Progenitor cell of endocrine pancreas (in vitro differentiated cells): ENCODE measurements around the gene NELFA. TPM values are rescaled to one million over a fixed set of nuclear protein-coding genes. Genes with fewer than 3 reads are reported as not detected.
"Not testable (repeated sequence)": the region's sequence is repeated elsewhere in the genome, so short reads cannot be mapped to it uniquely, and the experiment has no call there.

Source experiments
- DNase-seq: peaks from one replicate; pipeline ENCODE4 v3.0.0; 2021; ENCODE audit warnings: low spot score; ENCODE audit not compliant: unreplicated experiment
- H3K27ac Mint-ChIP-seq: 2 replicates; pipeline ENCODE4 v1.8.0; 2021; ENCODE audit warnings: mild to moderate bottlenecking, moderate library complexity, mixed read lengths
- H3K27me3 Mint-ChIP-seq: 2 replicates; pipeline ENCODE4 v1.8.0; 2021; ENCODE audit warnings: mixed read lengths
- H3K36me3 Mint-ChIP-seq: 2 replicates; pipeline ENCODE4 v1.8.0; 2022; ENCODE audit warnings: mixed read lengths; ENCODE audit not compliant: insufficient read depth
- H3K4me1 Mint-ChIP-seq: 2 replicates; pipeline ENCODE4 v1.8.0; 2021; ENCODE audit warnings: low read depth, mixed read lengths
- H3K4me3 Mint-ChIP-seq: 2 replicates; pipeline ENCODE4 v1.8.0; 2021; ENCODE audit warnings: low read depth, mild to moderate bottlenecking, moderate library complexity, mixed read lengths
- H3K9me3 Mint-ChIP-seq: 2 replicates; pipeline ENCODE4 v1.8.0; 2021; ENCODE audit warnings: low read depth, mixed read lengths
- CTCF ChIP-seq: fragments of 200-600 bp; sonication (generic); IDR thresholded peaks from one replicate; pipeline ENCODE4 v1.5.0; 2021; ENCODE audit warnings: antibody characterized with exemption, mild to moderate bottlenecking; ENCODE audit not compliant: unreplicated experiment
- total RNA-seq: library from RNA; stranded (reverse); gene quantifications from 2 replicates; pipeline ENCODE4 v1.2.1, GENCODE V29; 2021

Gene NELFA
- total RNA-seq, 1 donor from 2014 or later = 52.5 TPM

- no peak for TF ChIP-seq CTCF
- Mint-ChIP-seq H3K36me3 (peaks cover 47% of the 10 kb centered on the region), H3K27me3 (no peaks in the 10 kb centered on the region), H3K4me1 (peaks cover 8% of the 10 kb centered on the region), H3K9me3 (peaks cover 17% of the 10 kb centered on the region), H3K4me3 (no peak overlapping the region), H3K27ac (no peak overlapping the region)
- no peak for DNase-seq
Observed at GRCh38 chr4:1994938-1995337, 13.8 kb downstream of the NELFA start.

GRCh38 chr4:1993718-1994516 lies 14.9 kb downstream of the NELFA start:
- not testable (repeated sequence) for H3K4me3 Mint-ChIP-seq, DNase-seq, H3K27me3 Mint-ChIP-seq, H3K9me3 Mint-ChIP-seq, H3K4me1 Mint-ChIP-seq
- H3K36me3 Mint-ChIP-seq = peaks cover 37% of the 10 kb centered on the region
- peak overlapping the region; percentile 59 for H3K27ac Mint-ChIP-seq

GRCh38 chr4:1993169-1993516 lies 15.6 kb downstream of the NELFA start:
- H3K36me3 Mint-ChIP-seq = peaks cover 31% of the 10 kb centered on the region
- H3K27me3 Mint-ChIP-seq = no peaks in the 10 kb centered on the region
- no peak overlapping the region for H3K4me3 Mint-ChIP-seq

GRCh38 chr4:1992468-1993168 lies 16.2 kb downstream of the NELFA start:
- no peak for DNase-seq
- TF ChIP-seq CTCF = peak; percentile 8
- Mint-ChIP-seq H3K36me3 (peaks cover 26% of the 10 kb centered on the region), H3K27ac (no peak overlapping the region), H3K27me3 (no peaks in the 10 kb centered on the region), H3K4me1 (no peaks in the 10 kb centered on the region), H3K9me3 (no peaks in the 10 kb centered on the region), H3K4me3 (no peak overlapping the region)

More at GRCh38 chr4:1993169-1993516, 15.6 kb downstream of the NELFA start:
- H3K9me3 Mint-ChIP-seq = peaks cover 4% of the 10 kb centered on the region
- no peak overlapping the region for H3K27ac Mint-ChIP-seq
- no peak for TF ChIP-seq CTCF
- DNase-seq = no peak
- peaks cover 2% of the 10 kb centered on the region for H3K4me1 Mint-ChIP-seq

GRCh38 chr4:1991596-1992434 lies 17.0 kb downstream of the NELFA start:
- DNase-seq = no peak
- H3K27ac Mint-ChIP-seq = no peak overlapping the region
- H3K9me3 Mint-ChIP-seq = no peaks in the 10 kb centered on the region
- H3K4me3 Mint-ChIP-seq = no peak overlapping the region
- H3K4me1 Mint-ChIP-seq = no peaks in the 10 kb centered on the region
- H3K27me3 Mint-ChIP-seq = no peaks in the 10 kb centered on the region
- no peak for TF ChIP-seq CTCF
- peaks cover 20% of the 10 kb centered on the region for H3K36me3 Mint-ChIP-seq
